RWPE2 (cell line): ENCODE measurements around the gene LSS.
"Not testable (repeated sequence)": the region's sequence is repeated elsewhere in the genome, so short reads cannot be mapped to it uniquely, and the experiment has no call there.

Experiments used
- ATAC-seq: fragments of 200-7000 bp; cut with Tn5 transposase; 3 replicates; pipeline ENCODE4 v1.9.1; 2021; ENCODE audit warnings: low read depth
- DNase-seq: peaks from one replicate; pipeline ENCODE4 v3.0.0-alpha.2; 2020; ENCODE audit warnings: low spot score
- H3K27ac ChIP-seq: fragments of 450-650 bp; 2 replicates; pipeline ENCODE4 v1.5.1; 2017; ENCODE audit warnings: mild to moderate bottlenecking; ENCODE audit not compliant: poor library complexity, severe bottlenecking
- H3K27me3 ChIP-seq: fragments of 250-450 bp; sonication (Bioruptor Pico); 2 replicates; pipeline ENCODE4 v1.5.1; 2021; ENCODE audit warnings: mild to moderate bottlenecking, moderate library complexity; ENCODE audit not compliant: insufficient read depth, poor library complexity, severe bottlenecking
- H3K36me3 ChIP-seq: fragments of 250-450 bp; sonication (Bioruptor Pico); 2 replicates; pipeline ENCODE4 v1.5.1; 2020; ENCODE audit warnings: low read depth, mild to moderate bottlenecking, moderate library complexity
- H3K4me1 ChIP-seq: fragments of 250-450 bp; sonication (Bioruptor Pico); 2 replicates; pipeline ENCODE4 v1.5.1; 2021; ENCODE audit warnings: mild to moderate bottlenecking, moderate library complexity; ENCODE audit not compliant: insufficient read depth, poor library complexity, severe bottlenecking
- H3K4me3 ChIP-seq: fragments of 250-450 bp; sonication (Bioruptor Pico); 2 replicates; pipeline ENCODE4 v1.5.1; 2021; ENCODE audit warnings: mild to moderate bottlenecking, moderate library complexity; ENCODE audit not compliant: severe bottlenecking
- H3K9me3 ChIP-seq: fragments of 250-450 bp; sonication (Bioruptor Pico); 2 replicates; pipeline ENCODE4 v1.5.1; 2021; ENCODE audit warnings: mild to moderate bottlenecking, moderate library complexity; ENCODE audit not compliant: severe bottlenecking
- CTCF ChIP-seq: fragments of 450-650 bp; IDR thresholded peaks from one replicate; pipeline ENCODE4 v1.5.1; 2017; ENCODE audit warnings: mild to moderate bottlenecking, moderate library complexity; ENCODE audit not compliant: poor library complexity, severe bottlenecking

LSS gene

GRCh38 chr21:46180079-46180722 lies 48.4 kb downstream of the LSS start:
- ATAC-seq (no peak), DNase-seq (no peak)
- TF ChIP-seq CTCF, result no peak
- H3K27me3 ChIP-seq, result no peaks in the 10 kb centered on the region
- H3K4me3 ChIP-seq, result no peak overlapping the region
- peaks cover 2% of the 10 kb centered on the region for H3K9me3 ChIP-seq
- H3K4me1 ChIP-seq, result peaks cover under 1% of the 10 kb centered on the region
- H3K27ac ChIP-seq, result no peak overlapping the region
- H3K36me3 ChIP-seq, result no peaks in the 10 kb centered on the region

GRCh38 chr21:46179708-46180078 lies 48.9 kb downstream of the LSS start:
- TF ChIP-seq CTCF, result no peak
- no peak overlapping the region for H3K4me3 ChIP-seq
- H3K36me3 ChIP-seq, result no peaks in the 10 kb centered on the region
- no peaks in the 10 kb centered on the region for H3K4me1 ChIP-seq
- ATAC-seq (no peak), DNase-seq (no peak)
- peaks cover 2% of the 10 kb centered on the region for H3K9me3 ChIP-seq
- H3K27ac ChIP-seq, result no peak overlapping the region
- no peaks in the 10 kb centered on the region for H3K27me3 ChIP-seq

- no peak overlapping the region for H3K27ac ChIP-seq
These were observed 49.6 kb downstream of the LSS start for GRCh38 chr21:46178961-46179360.

GRCh38 chr21:46176443-46177129 lies 52.0 kb downstream of the LSS start:
- not testable (repeated sequence) for DNase-seq, H3K4me1 ChIP-seq

More at GRCh38 chr21:46178961-46179360, 49.6 kb downstream of the LSS start:
- no peaks in the 10 kb centered on the region for H3K4me1 ChIP-seq
- DNase-seq (no peak), ATAC-seq (no peak)
- H3K4me3 ChIP-seq, result no peak overlapping the region
- no peak for TF ChIP-seq CTCF
- peaks cover 5% of the 10 kb centered on the region for H3K9me3 ChIP-seq
- no peaks in the 10 kb centered on the region for H3K36me3 ChIP-seq
- no peaks in the 10 kb centered on the region for H3K27me3 ChIP-seq

DNA sequence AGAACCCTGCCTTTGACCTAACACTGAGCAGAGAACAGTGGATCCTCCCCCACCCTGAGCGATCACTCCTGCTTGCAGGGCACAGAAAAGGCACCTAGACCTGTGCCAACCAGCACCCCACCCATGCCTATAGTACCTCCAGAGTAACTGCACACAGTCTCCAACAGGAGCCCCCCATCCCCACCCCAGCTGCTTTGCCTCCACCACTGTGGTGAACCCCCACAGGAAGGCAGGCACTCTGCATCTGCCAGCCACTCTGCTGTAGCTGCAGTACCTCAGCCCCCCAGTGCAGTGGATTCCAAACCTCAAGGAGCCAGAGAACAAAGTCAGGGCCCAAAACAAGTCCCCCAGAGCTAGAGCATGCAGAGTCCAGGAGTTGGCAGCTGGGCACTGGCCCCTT lies 55.0 kb downstream of the LSS start:
- H3K27me3 ChIP-seq, result no peaks in the 10 kb centered on the region
- peaks cover 5% of the 10 kb centered on the region for H3K9me3 ChIP-seq
- no peaks in the 10 kb centered on the region for H3K4me1 ChIP-seq
- H3K27ac ChIP-seq, result no peak overlapping the region
- H3K4me3 ChIP-seq, result no peak overlapping the region
- no peak for DNase-seq
- TF ChIP-seq CTCF, result no peak
- no peaks in the 10 kb centered on the region for H3K36me3 ChIP-seq
- no peak for ATAC-seq

More at GRCh38 chr21:46176443-46177129, 52.0 kb downstream of the LSS start:
- H3K27ac ChIP-seq, H3K36me3 ChIP-seq, H3K4me3 ChIP-seq, ATAC-seq, H3K9me3 ChIP-seq, H3K27me3 ChIP-seq: not testable (repeated sequence)
